Adrenal gland (tissue), 5 donors: ENCODE data around the gene MYOC.

Experiments used
- CTCF ChIP-seq, 6 experiments: fragments of 450-650 bp in 4 of 6; fragments of 200-600 bp in 2 of 6; sonication (generic) in 1 of 6; IDR thresholded peaks; 1 replicate in 5 of 6; 2 replicates in 1 of 6; pipeline versions ENCODE4 v1.5.1 to v1.8.0; 2016 to 2021; ENCODE audit warnings: antibody characterized with exemption in 6 of 6, mild to moderate bottlenecking in 2 of 6, moderate library complexity in 1 of 6
- POLR2A ChIP-seq, 2 donors: fragments of 450-650 bp; IDR thresholded peaks; one replicate each; pipeline ENCODE4 v1.6.1; 2017; ENCODE audit warnings: antibody characterized with exemption in 2 of 2, mild to moderate bottlenecking in 2 of 2, moderate library complexity in 1 of 2
- donor health status: DM: no; HTN: no; CAD: no.

DNA sequence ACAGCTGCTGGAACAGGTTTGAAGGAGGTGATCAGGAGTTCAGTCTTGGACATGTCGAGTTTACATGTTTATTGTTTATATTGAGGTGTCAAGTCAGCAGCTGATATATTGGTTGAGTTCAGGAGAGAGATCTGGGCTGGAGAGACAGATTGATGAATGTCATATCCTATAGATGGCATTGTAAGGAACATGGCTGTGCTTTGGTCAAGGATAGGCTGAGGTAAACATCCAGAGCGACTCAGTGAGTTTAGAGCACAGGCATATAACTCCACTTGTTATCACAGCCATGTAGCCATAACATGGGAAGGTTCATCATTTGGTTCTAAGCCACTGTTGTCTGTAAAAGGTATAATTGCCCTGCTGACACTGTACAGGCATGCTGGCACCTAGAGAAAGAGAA, 35.9 kb downstream of the MYOC start:
- TF ChIP-seq CTCF (IDR thresholded peaks at IDR 0.05) (no peak), POLR2A (IDR thresholded peaks at IDR 0.05) (no peak)
